ENCODE measurements around the gene MAPK8IP3.

The MAPK8IP3 gene

GRCh38 chr16:1764971-1765370, 59.0 kb downstream of the MAPK8IP3 start:
- no peak for DNase-seq

- DNase-seq: no peak
These were observed 59.8 kb downstream of the MAPK8IP3 start for GRCh38 chr16:1765826-1766225.

GRCh38 chr16:1766231-1766630, 60.2 kb downstream of the MAPK8IP3 start:
- no peak for DNase-seq

- DNase-seq: no peak
These were observed 60.7 kb downstream of the MAPK8IP3 start for GRCh38 chr16:1766701-1767100.

GRCh38 chr16:1767116-1767994, 61.4 kb downstream of the MAPK8IP3 start:
- DNase-seq: no peak

- DNase-seq: no peak
These were observed 62.2 kb downstream of the MAPK8IP3 start for GRCh38 chr16:1768061-1768766.

- DNase-seq: no peak
These were observed 62.9 kb downstream of the MAPK8IP3 start for GRCh38 chr16:1768767-1769401.

GRCh38 chr16:1769402-1770300, 63.7 kb downstream of the MAPK8IP3 start:
- DNase-seq: no peak

- peak; percentile 60 for DNase-seq
These were observed 64.6 kb downstream of the MAPK8IP3 start for GRCh38 chr16:1770328-1771187.

- peak; percentile 80 for DNase-seq
These were observed 65.3 kb downstream of the MAPK8IP3 start, which contains the start of gene NME3 for GRCh38 chr16:1771188-1771863. Gene NME3, minus strand, starts transcription at chr16:1771543. Its CDS starts 9 bp downstream, at chr16:1771534.

GRCh38 chr16:1771864-1772361, 65.9 kb downstream of the MAPK8IP3 start:
- no peak for DNase-seq

GRCh38 chr16:1772362-1772907, 66.4 kb downstream of the MAPK8IP3 start, which contains the start of gene EME2:
Gene EME2, plus strand, starts transcription at chr16:1772810. Its CDS starts 418 bp downstream, at chr16:1773228.
- peak; percentile 63 for DNase-seq

GRCh38 chr16:1772908-1773702, 67.1 kb downstream of the MAPK8IP3 start, which contains the start of gene MRPS34:
Gene MRPS34, minus strand, starts transcription at chr16:1773134. Its CDS starts 15 bp downstream, at chr16:1773119.
- DNase-seq: peak; percentile 80

GRCh38 chr16:1773703-1774447, 67.9 kb downstream of the MAPK8IP3 start:
- DNase-seq: no peak

- no peak for DNase-seq
These were observed 68.4 kb downstream of the MAPK8IP3 start for GRCh38 chr16:1774448-1774780.

GRCh38 chr16:1775006-1775845, 69.2 kb downstream of the MAPK8IP3 start:
- no peak for DNase-seq

- DNase-seq: no peak
These were observed 70.1 kb downstream of the MAPK8IP3 start for GRCh38 chr16:1775846-1776671.

Data from stimulated activated CD4-positive, alpha-beta T cell treated with anti-CD3 and anti-CD28 coated beads, Interleukin-4, amount 100 ng/mL, for 24 hours (primary cell).